EH (cell line): Measurements from ENCODE around the gene RNASE8.

Source experiments
- DNase-seq: peaks from one replicate; pipeline ENCODE4 v3.0.0-alpha.2; 2015; ENCODE audit warnings: low read depth

Gene RNASE8

DNA sequence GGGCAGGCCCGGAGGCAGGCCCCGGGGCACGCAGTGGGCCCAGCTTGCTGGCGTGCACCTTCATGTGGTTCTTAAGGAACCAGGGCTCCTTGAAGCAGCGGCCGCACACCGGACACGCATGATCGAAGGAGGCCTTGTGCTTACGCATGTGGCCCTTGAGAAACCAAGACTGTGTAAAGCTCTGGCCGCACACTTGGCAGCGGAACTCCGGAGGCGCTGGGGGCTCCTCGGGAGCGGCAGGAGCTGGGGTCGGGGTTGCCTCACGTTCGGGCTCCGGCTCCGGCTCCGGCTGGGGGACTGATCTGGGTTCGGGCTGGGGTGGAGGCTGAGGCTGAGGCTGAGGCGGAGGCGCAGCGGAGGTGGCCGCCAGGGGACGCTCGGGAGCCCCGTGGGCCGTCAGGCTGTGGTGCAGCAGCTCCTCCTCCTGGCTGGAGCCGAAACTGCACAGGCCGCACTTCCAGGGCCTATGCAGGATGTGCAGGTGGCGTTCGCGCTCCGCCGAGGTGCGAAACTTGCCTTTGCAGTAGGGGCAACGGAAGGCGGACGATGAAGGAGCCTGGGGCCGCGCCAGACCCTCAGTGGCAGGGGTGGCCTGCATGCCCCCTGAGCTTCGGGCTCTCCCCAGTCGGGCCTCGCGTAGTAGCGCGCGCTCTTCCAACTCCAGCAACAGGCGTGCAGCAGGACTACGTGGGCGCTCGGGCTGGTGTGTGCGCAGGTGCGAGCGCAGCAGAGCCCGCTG, 34.8 kb downstream of the RNASE8 start:
- peak; percentile 67 for DNase-seq

DNA sequence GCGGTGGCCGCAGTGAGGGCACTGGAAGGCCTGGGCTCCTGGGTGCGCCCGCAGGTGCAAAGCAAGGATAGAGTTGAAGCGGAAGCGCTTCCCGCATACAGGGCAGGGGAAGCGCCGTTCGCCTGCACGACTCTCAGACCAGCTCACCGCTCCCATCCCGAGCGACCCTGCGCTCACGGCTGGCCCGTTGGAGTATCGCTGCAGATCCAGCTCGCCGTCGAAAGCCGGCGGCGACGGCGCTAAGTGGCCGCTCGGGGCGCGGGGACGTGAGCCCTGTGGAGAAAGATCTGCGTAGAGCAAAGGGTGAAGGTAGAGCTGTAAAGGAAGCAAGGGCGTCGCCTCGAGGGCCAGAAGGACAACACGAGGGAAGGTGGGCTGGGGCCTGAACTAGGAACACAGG, 35.4 kb downstream of the RNASE8 start:
- DNase-seq = no peak

DNA sequence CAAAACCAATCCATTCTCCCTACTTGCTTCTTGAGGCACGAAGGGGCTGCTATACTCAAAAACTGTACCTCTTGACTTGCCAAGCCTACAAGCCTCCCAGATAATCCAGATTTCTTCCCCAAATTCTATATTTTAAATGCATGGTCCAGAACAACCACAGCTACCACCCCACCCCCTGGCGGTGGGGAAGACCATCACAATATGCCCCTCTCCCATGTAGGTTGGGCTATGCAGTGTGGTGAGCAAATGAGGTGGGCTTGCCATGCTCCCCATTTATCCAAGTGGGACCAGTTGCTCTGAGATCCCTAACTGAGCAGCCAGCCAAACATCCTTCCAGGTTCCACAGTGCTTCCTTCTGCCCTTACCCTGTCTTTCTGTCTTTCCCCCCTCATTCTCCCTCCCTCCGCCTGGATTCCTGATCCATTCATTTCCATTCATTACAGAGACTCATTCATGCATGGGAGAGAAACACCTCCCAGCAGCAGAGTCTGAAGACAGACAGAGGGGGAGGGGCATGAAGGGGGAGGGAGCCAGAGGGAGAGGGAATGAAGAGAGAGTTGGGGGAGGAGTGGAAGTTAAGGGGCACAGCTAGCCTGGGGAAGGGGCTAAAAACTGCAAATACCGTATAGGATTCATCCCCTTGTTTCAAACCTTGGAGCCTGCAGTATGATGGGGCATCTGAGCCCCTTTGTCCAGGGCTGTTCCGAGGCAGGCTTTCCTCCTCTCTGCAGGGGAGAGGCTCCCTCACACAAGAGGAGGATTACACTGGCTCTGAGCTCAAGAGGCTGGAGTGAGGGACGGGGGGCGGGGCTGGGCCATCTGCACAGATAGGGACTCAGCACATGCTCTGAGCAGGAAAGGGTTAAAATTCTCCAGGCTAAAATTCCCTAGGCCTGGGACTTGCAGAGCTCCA, 36.4 kb downstream of the RNASE8 start:
- no peak for DNase-seq

DNA sequence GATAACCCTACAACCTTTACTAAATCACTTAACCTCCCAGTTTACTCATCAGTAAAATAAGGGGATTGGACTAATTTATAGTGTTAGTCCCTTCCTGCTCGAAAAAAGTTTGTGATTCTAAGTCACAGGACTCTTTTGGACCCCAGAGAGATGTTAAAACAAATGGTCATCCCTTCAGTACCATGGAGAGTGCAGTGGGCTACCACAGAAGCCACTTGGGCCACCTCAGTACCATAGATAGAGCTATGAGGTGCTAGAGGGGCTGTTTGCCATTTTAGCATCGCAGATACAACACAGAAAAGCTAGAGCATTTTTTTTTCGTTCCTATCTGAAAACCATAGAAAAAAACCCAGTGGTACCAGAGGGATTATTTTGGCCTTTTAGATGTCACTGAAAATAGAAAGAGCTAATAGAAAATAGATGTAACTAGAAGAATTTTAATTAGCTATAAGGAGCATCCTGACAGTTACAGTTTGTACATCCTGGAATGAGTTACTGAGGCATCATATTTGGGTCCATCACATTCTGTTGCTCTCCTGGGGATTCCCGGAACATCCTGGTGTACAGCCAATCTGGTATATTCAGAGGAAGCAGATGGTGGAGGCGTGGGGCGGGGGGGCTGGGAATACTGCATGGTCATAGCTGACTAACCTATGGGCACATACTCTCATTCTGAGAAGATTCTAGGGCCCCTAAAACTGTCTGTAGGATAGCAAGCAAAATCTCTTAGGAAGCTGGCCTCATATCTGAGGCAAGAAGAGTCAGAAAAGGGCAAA, 38.0 kb downstream of the RNASE8 start:
- peak; percentile 61 for DNase-seq

DNA sequence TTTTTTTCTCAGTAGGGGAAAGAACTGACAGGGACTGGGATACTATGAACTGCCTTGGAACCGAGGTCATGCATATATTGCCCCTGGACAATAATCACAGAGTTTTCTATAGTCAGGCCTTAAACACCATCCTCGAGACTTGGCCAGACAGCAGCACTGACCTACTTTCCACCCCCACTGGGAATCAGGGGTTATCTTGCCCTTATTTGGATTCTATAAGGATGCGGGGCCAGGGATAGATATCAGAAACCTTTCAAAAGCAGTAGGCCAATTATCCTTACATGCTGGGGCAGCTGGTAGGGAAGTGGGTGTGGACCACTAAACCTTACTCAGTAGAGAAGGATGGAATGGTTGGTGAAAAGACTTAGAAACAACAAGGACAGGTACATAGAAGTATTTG, 38.8 kb downstream of the RNASE8 start:
- DNase-seq = no peak

DNA sequence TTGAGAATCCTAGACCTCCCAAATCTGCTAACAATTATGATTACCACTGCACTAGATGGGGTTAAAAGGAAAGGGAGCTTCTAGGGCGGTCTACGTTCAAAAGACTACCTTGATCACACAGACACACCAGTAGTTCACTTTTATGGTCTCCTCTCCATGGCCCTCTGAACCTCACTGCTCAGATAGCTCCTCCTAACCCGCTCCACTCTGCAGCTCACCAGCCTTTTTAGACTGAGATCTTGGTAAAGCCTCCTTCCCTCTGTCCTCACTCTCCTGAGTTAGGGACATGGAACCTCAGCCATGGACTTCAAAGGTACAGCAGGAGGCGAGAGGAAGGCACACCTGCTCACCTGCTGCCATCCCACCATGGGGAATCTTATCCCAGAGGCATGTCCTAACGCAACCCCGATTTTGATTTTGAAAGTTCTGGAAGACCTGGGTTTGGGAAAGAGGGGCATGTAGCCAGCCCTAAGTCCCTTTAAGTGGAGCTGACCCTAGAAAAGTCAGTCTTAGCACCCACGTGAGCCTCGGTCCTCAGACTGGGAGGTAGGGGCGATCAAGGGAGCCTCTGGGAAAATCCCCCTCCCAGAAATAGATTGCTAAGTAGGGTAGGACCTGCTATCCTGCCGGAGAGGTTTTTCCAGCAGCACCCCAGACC, 39.5 kb downstream of the RNASE8 start:
- no peak for DNase-seq

DNA sequence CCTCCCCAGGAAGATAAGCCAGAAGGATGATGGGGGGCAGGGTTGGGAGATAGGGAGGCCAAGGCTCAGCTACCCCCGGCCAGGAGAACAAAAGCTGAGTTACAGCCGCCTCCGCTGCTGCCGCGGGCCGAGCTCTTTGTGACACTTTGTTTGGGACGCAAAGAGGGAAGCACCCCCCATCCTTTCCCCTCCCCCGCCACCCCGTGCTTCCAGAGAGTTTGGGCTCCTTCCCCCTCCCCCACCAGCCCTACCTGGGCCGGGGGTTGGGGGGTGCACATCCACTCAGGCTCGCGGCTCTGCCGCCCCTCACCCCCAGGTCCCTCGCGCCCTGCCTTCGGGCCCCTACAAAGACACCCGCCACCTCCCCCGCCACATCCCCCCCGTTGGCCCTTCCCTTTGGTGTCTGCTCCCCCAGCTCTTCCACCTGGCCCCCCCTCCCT, 40.0 kb downstream of the RNASE8 start:
- DNase-seq = no peak

DNA sequence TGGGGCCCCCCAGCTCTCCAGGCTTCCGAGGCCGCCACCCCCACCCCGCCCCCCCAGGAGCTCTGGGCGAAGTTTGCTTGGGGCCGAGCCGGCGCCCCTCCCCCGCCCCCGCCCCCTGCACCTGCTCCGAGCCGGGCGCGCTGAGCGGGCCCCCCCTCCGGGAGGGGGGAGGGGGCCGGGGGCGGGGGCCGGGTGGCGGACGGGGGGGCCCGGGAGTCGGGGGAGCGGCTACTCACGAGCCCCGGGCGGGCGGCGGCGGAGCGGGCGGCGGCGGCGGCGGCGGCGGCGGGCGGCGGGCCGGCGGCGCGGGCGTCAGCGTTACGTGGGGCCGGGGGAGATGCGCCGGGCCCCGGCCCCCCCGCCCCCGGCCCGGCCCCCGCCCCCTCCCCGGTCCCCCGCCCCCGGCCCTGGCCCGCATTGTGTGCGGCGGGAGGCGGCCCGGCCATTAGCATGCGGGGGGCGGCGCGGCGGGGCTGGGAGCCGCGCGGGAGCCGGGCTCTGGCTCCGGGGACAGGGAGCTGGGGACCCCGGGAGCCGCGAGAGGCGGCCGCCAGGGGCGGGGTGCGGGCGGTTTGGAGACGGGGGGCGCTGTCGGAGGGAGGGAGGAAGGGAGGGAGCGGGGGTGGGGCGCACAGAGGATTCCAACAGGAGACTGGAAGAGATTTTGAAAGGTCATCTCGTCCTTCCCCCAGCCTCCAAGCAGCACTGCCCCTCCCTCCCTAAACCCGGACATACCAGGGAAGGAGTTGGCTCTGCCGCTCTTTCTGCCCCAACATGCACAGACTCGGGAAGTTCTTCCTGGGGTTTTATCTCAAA, 40.7 kb downstream of the RNASE8 start, which contains the start of gene ZNF219:
TSS of gene ZNF219 (minus strand) at position 580 of the 816 bp plus-strand sequence. CDS start 5,064 bp downstream, outside the sequence.
- DNase-seq = peak; percentile 64

DNA sequence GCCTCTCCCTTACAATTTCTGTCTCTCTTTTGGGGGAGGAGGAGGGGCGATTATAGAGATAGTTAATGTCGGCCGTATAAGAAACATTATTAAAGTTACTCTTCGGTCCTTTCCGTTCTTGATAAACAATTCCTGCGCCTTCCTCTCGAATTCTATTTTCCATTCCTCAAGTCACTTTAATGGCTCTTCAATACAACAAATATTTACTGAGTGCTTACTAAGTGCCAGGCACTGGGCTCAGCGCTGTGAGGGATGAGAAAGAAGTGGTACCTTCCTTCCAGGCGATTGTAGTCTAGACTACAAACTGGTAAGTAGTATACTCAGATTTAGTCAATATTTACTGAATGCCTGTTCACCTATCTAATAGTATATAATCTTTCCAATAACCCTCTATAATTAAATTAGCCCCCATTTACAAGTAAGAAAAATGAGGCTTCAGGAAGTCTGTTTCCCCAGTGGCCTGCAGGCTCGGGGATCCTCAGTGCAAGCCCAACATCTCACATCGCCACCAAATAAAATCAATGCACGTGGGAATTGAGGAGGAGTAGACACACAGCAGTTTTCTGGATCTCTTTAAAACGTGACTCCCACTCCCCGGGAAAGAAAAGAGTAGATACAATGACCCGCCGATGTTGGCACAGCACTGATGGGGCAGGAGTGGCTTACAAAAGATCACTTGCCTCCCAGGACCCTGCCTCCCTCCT, 41.4 kb downstream of the RNASE8 start:
- DNase-seq = no peak

DNA sequence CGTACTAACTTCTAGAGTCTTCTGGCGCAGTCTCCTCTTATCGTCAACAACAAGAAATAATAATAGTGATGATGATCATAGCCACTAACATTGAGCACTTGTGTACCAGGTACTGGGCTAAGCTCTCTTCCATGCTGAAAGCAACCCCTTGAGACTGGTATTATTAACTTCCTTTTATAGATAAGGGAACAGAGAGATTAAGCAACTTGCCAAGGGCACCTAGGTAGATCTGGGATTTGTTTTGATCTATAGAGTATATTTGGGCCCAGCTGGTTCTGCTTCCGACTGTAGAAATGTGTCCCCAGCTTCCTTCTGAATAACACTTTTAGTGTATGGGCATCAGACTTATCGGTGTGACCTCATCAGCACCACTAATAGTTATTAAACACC, 42.0 kb downstream of the RNASE8 start:
- no peak for DNase-seq

DNA sequence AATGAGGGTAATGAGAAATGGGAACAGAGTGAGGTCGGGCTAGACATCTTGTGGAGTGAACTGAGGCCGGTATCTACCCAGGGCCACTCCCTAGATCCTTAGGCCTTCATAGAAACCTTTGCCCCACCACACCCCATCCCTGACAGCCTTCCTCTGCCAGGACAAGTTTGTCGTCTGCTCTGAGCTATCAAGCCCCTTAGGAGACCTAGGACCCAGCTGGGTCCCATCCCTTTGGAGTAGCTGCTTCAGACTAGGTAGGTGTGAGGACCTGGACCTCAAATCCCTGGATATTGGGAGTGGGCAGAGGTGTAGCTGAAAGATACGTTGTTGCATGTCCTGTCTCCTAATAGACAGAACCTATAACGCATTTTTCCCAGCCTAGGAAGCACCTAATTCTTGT, 43.3 kb downstream of the RNASE8 start, which contains the start of gene TMEM253:
TSS of gene TMEM253 (plus strand) at position 136 of the 400 bp plus-strand sequence. CDS start 278 bp downstream, outside the sequence.
- no peak for DNase-seq

DNA sequence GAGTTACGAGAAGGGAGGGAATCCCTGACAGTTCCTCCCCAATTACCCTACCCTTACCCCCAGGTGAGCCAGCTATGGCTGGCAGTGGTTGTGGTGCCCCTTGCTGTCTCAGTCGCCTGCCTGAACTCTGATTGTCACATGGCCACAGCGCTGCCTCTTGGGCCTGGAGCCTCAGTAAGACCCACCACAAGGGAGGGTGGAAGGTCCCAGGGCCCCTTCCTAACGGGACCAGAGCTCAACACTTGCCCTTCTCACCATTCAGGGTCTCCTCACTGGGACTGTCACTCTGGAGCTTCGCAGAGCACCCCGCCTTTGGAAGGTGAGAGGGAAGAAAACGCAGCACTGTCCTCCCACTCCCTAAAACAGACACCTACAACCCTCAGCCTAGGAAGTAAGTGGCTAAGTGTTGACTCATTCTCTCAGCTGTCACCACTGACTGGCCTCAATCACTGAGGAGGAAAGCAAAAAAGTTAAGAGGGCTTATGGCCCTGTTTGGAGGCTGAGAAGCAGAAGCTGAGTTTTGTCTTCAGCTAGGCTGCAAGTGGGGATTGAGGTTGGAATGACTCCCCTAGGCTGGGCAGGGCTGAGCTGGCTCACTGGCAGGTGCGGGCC, 44.3 kb downstream of the RNASE8 start:
- DNase-seq = no peak

DNA sequence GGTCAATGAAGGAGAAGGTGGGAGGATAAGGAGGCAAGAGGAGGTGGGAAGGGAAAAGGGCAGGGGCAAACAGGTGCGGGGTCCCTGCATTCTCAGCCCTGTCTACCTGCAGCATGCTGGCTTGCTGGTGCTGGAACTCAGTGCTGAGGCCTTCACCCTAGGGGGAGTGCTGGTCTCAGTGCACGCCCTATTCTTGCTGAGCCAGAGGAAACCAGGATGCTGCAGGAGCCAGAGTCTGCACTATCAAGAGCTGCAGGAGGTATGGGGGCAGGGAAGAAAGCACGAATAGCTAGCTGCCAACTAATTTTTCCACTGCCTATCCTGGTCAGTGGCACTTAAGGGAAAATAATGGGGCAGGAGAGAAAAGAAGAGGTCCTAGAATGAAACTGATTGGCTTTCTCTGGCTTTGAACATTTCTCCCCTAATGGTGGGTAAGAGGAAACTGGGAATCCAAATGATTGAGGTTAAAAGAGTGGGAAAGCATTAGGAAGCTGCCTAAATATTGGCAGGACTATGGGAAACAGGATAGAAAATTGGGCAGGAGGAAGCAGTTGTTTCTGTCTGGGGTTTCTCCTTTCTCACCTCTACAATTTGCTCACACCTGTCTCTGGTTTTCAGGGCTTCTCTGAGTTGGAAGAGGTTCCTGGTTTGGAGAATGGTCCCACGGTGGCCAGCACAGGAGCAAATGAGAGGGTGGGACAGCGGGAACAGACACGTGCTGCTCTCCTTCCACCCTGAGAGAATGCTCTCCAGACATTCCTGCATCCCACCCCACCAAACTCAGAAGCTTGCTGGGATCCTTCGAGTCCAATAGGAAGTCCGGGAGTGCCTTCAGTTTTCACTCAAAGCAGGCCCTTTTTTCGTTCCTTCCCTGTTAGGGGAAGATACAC, 45.1 kb downstream of the RNASE8 start:
- no peak for DNase-seq

DNA sequence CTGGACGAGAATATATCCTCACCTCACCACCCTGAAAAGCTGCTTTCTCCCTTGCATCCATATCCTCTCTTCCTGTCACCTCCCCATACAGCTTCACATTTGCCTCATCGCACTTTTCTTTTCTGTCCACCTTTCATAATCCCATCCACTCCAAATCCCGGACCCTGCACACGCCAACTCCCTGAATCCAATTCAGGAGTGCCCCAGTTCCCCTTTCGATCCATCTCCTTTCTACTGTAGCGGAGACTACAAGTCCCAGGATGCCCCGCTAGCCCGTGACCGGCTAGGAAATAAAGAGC, 45.7 kb downstream of the RNASE8 start:
- DNase-seq = no peak

DNA sequence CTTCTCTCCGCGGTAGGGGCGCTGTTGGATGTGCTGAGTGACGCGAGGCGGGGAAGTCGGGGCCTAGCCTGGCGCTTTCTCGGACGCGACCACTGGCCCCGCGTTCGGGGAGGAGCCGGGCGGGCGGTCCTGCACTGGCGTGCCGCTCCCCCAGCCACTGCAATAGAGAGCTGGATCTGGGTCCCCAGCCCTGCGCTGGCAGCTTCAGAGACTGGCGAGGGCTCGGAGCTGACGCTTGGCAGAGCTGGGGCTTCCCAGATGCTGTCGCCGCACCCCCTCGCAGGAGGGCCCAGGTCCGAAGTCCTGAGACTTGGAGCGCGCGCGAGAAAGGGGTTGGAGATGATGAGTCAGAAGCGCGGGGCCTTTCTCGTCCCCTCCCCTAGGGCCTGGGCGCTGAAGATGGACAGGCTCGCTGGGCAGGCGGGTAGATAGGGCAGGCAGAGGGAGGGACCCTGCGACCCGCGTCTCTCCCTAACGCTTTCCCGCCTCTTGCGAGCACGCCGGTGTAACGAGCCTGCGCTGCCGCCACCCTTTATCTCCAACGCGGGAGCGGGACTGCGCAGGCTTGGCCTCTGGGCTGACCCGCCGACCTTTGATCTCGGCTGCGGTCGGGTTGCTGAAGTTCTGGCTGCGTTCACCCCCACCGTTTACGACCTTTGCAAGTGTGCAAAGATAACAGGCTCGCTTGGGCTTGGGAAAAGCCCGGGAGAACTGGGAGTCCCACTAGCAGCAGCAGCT, 46.3 kb downstream of the RNASE8 start:
- peak; percentile 96 for DNase-seq

DNA sequence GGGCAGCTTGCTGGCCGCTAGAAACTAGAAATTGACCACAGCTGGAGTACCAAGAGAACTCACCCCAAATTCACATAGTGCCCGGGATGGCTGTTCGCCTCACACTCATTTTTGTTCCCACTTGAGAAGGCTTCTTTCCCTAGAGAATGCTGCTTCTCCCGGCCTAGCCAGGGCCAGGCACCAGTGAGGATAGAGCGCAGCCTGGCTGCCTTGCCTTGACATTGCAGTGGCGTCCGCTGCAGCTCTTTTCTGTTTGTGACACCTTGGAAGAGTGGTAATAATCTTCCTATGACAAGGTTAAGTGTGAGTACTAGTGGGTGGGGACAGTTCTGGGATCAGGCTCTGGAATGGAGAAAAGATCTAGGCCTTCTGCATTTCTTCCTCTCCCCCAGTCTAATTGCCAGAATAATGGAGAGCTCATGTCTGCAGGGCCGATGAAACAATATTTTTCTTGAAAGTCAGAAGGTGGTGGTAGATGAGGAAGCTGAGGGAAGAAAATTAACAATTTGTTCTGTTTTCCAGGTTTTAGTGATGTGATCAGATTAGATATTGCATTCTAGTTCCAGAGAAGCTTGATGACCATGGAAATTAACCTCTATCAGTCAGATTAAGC, 46.9 kb downstream of the RNASE8 start:
- DNase-seq = peak; percentile 80

DNA sequence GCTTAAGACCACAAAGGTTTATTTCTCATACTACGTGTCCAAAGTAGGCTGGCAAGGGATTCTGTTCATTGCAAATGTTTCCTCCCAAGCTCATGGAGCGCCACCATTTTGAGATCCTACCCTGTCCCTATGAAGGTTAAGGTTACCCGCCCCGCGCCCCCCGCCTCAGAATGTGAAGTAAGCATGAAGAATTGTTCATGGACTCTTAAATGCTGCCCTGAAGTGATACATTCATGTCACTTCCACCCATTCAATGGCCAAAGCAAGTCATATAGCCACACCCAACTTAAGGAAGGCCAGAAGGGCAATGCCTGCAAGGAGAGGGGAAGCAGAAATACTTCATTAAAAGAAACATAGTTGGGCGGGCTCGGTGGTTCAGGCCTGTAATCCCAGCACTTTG, 47.5 kb downstream of the RNASE8 start:
- no peak for DNase-seq

DNA sequence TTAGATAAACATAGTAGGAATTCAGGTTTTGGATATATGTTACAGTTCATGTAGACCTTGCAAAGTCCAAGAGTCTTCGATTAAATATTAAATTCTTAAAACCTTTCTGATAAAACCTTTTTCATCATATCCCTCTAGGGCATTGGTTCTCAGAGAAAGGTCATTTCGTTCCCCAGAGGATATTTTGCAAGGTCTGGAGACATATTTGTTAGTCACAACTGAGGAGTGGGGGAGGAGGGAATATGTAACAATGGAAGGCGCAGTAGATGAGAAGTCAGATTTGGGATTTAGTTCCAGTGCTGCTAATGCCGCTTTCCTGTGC, 48.5 kb downstream of the RNASE8 start:
- DNase-seq = no peak
